ENCODE data around the gene TMEM63A.

DNA sequence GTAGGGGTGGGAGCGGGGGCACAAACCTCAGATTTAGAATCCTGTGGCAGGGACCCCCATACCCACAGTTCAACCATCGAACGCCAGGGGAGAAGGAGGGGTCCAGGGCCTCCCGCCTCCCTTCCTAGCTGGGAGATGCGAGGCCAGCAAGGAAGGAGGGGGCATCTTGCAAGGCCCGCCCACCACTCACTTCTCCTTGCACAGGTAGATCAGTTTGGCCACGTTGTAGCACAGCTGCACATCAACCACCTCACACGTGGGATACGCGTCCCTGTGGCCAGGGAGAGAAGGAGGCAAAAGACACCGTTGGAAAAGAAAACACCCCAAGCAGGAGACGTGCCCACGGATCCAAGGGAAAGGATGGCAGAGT lies 19.6 kb downstream of the TMEM63A start:
- TF ChIP-seq, protein P1, sequence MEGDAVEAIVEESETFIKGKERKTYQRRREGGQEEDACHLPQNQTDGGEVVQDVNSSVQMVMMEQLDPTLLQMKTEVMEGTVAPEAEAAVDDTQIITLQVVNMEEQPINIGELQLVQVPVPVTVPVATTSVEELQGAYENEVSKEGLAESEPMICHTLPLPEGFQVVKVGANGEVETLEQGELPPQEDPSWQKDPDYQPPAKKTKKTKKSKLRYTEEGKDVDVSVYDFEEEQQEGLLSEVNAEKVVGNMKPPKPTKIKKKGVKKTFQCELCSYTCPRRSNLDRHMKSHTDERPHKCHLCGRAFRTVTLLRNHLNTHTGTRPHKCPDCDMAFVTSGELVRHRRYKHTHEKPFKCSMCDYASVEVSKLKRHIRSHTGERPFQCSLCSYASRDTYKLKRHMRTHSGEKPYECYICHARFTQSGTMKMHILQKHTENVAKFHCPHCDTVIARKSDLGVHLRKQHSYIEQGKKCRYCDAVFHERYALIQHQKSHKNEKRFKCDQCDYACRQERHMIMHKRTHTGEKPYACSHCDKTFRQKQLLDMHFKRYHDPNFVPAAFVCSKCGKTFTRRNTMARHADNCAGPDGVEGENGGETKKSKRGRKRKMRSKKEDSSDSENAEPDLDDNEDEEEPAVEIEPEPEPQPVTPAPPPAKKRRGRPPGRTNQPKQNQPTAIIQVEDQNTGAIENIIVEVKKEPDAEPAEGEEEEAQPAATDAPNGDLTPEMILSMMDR (IDR thresholded peaks at IDR 0.05; ENCODE audit: insufficient read depth, low read length, poor library complexity, severe bottlenecking), result no peak
- no peak for TF ChIP-seq EZH2phosphoT487 (conservative IDR thresholded peaks at IDR 0.05; ENCODE audit: low read length)

Measured in SU-DHL-6 (cell line).